ENCODE results near the gene MSL3B.

MSL3B gene

GRCh38 chr2:233848276-233848675 lies 19.9 kb downstream of the MSL3B start:
- H3K9me3 ChIP-seq (replicated peaks), result no peaks in the 10 kb centered on the region
- intact Hi-C loops (cut with micrococcal nuclease), result no loop called here

GRCh38 chr2:233847248-233847898 lies 20.8 kb downstream of the MSL3B start:
- Histone ChIP-seq H3K4me1 (no peaks in the 10 kb centered on the region), H3K4me3 (no peak overlapping the region), H3K27ac (replicated peaks) (no peak overlapping the region), H3K9me3 (replicated peaks) (no peaks in the 10 kb centered on the region), H3K27me3 (ENCODE audit: low read depth) (peaks cover 35% of the 10 kb centered on the region), H3K36me3 (no peaks in the 10 kb centered on the region)
- intact Hi-C loops (cut with micrococcal nuclease), result no loop called here
- no peak for DNase-seq
- no peak for TF ChIP-seq CTCF (IDR thresholded peaks at IDR 0.05; ENCODE audit: borderline replicate concordance)

More at GRCh38 chr2:233848276-233848675, 19.9 kb downstream of the MSL3B start:
- H3K36me3 ChIP-seq, result no peaks in the 10 kb centered on the region
- DNase-seq, result no peak
- H3K27me3 ChIP-seq (ENCODE audit: low read depth), result peaks cover 42% of the 10 kb centered on the region
- no peak overlapping the region for H3K27ac ChIP-seq (replicated peaks)
- TF ChIP-seq CTCF (IDR thresholded peaks at IDR 0.05; ENCODE audit: borderline replicate concordance), result no peak
- H3K4me1 ChIP-seq, result peaks cover under 1% of the 10 kb centered on the region
- no peak overlapping the region for H3K4me3 ChIP-seq

GRCh38 chr2:233846387-233847247 lies 21.6 kb downstream of the MSL3B start:
- no peak overlapping the region for H3K27ac ChIP-seq (replicated peaks)
- no peaks in the 10 kb centered on the region for H3K9me3 ChIP-seq (replicated peaks)
- no peaks in the 10 kb centered on the region for H3K4me1 ChIP-seq
- intact Hi-C loops (cut with micrococcal nuclease), result no loop called here
- no peaks in the 10 kb centered on the region for H3K36me3 ChIP-seq
- no peak for DNase-seq
- TF ChIP-seq CTCF (IDR thresholded peaks at IDR 0.05; ENCODE audit: borderline replicate concordance), result no peak
- H3K27me3 ChIP-seq (ENCODE audit: low read depth), result peaks cover 28% of the 10 kb centered on the region
- H3K4me3 ChIP-seq, result no peak overlapping the region

- Histone ChIP-seq H3K9me3 (replicated peaks) (no peaks in the 10 kb centered on the region), H3K27me3 (ENCODE audit: low read depth) (peaks cover 16% of the 10 kb centered on the region), H3K36me3 (no peaks in the 10 kb centered on the region), H3K27ac (replicated peaks) (no peak overlapping the region), H3K4me1 (no peaks in the 10 kb centered on the region), H3K4me3 (no peak overlapping the region)
- no peak for TF ChIP-seq CTCF (IDR thresholded peaks at IDR 0.05; ENCODE audit: borderline replicate concordance)
- intact Hi-C loops (cut with micrococcal nuclease), result no loop called here
- DNase-seq, result no peak
Observed at GRCh38 chr2:233845301-233846060, 22.7 kb downstream of the MSL3B start.

- no peaks in the 10 kb centered on the region for H3K9me3 ChIP-seq (replicated peaks)
- DNase-seq, result no peak
- H3K4me1 ChIP-seq, result no peaks in the 10 kb centered on the region
- no peak overlapping the region for H3K27ac ChIP-seq (replicated peaks)
- H3K4me3 ChIP-seq, result no peak overlapping the region
- no peaks in the 10 kb centered on the region for H3K36me3 ChIP-seq
- peaks cover 16% of the 10 kb centered on the region for H3K27me3 ChIP-seq (ENCODE audit: low read depth)
- intact Hi-C loops (cut with micrococcal nuclease), result no loop called here
- no peak for TF ChIP-seq CTCF (IDR thresholded peaks at IDR 0.05; ENCODE audit: borderline replicate concordance)
Observed at GRCh38 chr2:233844836-233845235, 23.4 kb downstream of the MSL3B start.

Data from left ventricle myocardium inferior (tissue), 1 donor.